HT-29 (cell line): ENCODE results near the gene ITPR2. TPM values are rescaled to one million over a fixed set of nuclear protein-coding genes. Genes with fewer than 3 reads are reported as not detected.
A peak's percentile ranks its signal among the peaks of the same experiment; 100 is the strongest.
"Not testable (repeated sequence)": the region's sequence is repeated elsewhere in the genome, so short reads cannot be mapped to it uniquely, and the experiment has no call there.

ENCODE experiments used
- DNase-seq: peaks from one replicate; pipeline ENCODE4 v3.0.0-alpha.2; 2015; ENCODE audit warnings: low spot score
- total RNA-seq: library from RNA; depleted of rRNA; stranded (reverse); fragments of >200 nt; shearing (Covaris generic); gene quantifications from 2 replicates; pipeline ENCODE4 v1.2.3, GENCODE V29; 2014

The ITPR2 gene
- total RNA-seq, 1 experiment from 2014 or later: 10.8 TPM

DNA sequence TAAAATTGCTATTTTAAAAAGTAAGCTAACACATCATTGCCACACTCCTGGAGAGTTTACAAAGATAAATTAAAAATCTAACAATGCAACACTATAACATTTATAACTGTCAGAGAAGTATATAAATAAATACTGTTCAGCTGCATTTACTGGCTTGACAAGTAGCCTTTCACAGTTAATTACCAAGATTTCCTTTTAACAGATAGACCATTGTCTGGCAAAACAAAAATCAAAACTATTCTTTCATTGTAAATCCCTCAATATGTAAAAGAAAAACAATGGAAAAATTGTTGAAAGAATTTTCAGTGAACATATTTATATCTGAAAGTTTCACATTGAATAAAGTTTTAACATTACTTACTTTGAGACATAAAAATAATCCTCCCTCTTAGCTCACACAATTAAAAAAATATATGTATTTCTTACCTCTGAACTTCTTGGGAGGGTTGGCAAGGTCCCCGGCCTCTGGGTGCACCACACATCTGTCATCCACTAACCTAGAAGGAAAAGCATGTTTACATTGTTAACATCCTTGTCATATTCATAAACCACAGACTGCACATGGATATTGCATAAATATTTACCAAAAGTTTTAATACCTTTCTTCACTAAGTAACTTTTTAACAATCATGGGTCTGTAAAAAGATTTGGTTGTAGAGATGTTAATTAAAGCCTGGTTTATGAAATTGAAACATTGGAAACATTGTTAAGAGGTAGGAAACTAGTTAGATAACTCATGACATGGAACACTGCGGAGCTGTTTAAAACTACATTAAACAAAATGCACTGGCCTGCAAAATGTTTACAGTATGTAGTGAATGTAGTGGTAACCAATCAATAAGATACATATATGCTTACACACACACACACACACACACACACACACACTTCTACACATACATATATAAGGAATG, 43.0 kb downstream of the ITPR2 start:
- peak; percentile 65 for DNase-seq

- DNase-seq: no peak
Observed at GRCh38 chr12:26786865-26787514, 46.0 kb downstream of the ITPR2 start.

- no peak for DNase-seq
Observed at GRCh38 chr12:26786491-26786864, 46.5 kb downstream of the ITPR2 start.

- DNase-seq: not testable (repeated sequence)
Observed at GRCh38 chr12:26783816-26784379, 49.1 kb downstream of the ITPR2 start.

GRCh38 chr12:26783131-26783526, 49.9 kb downstream of the ITPR2 start:
- no peak for DNase-seq

- DNase-seq: peak; percentile 25
Observed at GRCh38 chr12:26782372-26783130, 50.4 kb downstream of the ITPR2 start.

GRCh38 chr12:26780656-26781055, 52.3 kb downstream of the ITPR2 start:
- peak; percentile 44 for DNase-seq

GRCh38 chr12:26778173-26778775, 54.7 kb downstream of the ITPR2 start:
- DNase-seq: not testable (repeated sequence)

DNA sequence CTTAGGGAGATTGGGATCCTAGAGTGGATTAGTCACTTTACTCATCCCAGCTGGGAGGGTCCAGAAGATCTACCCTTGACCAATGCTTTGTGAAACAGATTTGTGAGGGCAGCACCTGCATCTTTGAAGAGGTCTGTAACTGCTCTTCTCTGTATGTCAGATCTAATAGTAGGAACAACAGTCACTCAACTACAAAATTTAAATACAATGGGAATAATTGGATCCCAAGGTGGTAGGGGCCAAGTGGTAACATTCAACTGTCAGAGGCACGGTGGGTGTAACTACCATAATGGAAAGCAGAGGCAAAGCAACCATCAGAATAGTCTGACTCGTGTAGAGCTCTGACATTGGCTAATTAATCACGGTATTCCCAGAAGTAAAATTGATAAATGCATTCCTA, 55.8 kb downstream of the ITPR2 start:
- DNase-seq: no peak

DNA sequence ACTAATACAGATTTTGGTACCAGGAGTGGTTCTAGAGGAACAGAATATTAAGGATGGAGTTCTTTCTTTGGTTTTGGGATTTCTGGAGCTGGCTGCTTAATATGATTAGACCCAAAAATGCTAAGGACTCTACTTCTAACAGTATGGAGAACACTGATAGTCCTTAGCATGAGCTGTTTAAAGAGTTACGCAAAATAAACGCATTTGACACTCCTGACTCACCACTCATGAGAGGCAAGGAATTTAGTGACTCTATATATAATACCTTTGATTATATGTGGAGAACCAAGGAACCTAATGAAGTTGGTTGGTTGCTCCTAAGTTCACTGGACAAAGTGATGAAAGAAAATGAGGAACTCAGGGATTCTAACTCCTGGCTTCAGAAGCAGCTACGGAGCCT, 57.0 kb downstream of the ITPR2 start:
- DNase-seq: not testable (repeated sequence)

DNA sequence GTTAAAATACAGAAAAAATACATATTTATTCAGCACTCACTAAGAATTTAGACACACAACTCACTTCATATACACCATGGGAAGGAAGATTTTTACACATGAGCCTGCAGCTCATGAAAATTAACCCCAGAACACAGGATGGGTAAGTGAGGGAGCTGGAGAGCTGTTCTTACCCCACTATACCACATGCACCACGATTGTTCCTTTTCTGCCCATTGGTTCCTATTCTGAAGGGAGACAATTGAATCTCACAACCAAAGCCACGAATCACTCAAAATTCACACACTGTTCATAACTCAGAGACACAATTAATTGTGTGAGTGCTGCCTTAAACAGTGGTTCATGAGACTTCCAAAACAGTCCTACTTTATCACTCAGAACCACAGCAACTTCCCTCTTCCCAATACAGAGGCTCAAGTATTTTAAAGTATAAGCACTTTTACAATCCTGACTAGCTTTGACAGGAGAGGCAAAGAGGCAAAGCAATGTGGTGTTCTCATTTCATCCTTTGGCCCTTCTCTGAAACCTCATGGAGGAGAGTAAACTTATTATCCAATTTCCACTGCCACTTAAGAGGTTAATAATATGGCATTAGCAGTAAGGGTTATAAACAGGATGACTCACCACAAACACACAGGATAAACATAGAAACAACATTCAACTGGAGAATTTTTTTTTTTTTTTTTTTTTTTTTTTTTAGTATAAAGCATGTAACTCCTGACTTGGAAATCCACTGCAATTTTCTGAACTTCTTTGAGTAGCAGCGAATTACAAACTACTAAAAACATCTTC, 59.5 kb downstream of the ITPR2 start:
- DNase-seq: no peak

GRCh38 chr12:26771861-26772260, 61.1 kb downstream of the ITPR2 start:
- no peak for DNase-seq

DNA sequence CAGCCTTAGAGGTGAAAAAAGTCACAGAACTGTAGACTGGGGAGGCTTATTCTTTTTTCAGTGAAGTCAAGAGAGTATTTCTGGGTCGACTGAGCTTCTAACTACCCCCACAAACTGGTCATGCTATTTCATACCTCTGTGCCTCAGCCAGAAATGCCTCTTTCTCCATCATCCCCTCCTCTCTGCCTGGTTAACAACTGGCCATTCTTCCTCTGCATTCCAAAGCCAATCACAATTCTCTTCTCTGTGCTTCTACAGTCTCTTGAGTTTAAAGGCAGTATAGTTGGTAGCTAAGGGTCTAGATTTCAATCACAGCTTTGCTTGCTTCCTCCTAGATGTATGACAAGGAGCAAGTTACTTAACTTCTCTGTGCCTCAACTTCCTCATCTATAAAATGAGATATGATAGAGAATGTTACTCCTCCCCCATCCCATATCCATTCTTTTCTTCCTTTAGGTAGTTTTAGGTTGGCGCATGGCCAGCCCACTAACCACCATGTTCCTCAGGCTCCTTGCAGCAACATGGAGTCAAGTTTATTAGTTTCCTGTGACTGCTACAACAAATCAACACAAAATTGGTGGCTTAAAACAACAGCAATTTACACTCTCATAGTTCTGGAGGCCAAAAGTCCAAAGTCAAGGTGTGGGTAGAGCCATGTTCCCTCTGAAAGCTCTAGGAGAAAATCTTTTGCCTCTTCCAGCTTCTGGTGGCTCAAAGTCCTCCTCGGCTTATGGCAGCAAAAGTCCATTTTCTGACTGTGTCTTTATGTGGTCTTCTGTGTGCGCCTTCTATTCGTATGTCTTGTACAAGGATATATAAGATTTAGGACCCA, 62.5 kb downstream of the ITPR2 start:
- peak; percentile 40 for DNase-seq

DNA sequence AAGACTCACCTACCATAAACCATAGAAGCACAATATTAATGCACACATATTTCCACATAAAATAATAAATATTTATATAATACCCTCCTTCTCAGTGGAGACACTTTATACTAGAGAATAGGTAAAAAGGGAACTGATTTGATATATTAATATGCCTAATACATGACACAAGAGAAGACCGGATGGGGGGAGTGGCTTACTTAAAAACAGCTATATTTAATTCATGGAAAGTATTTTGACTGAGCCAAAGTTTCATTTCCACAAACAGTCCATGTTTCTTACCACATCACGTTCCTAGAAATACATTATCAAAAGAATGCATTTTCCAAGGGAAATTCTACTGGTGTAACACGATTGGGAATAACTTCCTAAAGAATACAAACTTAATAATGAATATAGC, 63.4 kb downstream of the ITPR2 start:
- no peak for DNase-seq

DNA sequence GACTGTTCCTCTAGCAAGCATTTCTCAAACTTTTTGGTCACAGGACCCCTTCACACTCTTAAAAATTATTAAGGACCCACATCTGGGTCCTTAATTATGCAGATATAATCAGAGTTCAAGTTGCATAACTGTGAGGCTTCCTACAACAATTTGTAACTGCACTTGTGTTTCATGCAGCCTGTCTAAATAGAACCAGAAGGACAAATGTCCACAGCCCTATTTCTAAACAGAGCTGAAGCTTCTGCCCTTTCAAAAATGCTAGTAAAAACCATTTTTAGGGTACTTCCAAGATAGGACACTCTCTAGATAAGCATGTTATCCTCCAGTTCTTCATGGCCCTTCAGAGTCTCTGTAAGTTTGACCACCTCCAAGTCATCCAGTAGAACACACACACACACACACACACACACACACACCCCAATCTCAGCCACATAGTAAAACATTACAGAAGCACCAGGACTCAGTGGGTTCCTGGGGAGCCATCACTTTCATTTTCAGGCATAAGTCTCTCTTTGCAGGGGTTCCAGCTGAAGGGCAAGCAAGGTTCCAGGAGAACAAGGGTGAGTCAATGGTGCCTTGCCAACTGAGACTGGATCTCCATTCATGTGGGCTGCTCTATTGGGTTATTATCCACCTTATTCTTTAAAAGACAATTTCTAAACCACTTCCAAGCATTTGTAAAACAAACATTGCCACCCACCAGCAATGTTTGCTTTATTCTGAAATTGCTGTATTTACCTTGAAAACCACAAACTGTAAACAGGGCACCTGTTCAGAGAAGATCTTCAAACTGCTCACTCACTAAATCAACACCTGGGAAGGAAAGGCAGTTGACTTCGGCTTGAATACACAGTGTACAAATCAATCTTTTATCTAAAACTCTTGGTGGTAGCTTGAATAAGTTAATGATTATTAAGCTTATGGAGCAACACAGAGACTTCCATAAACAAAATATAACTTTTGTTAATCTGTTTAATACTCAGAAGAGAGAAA, 64.1 kb downstream of the ITPR2 start:
- DNase-seq: peak; percentile 93

DNA sequence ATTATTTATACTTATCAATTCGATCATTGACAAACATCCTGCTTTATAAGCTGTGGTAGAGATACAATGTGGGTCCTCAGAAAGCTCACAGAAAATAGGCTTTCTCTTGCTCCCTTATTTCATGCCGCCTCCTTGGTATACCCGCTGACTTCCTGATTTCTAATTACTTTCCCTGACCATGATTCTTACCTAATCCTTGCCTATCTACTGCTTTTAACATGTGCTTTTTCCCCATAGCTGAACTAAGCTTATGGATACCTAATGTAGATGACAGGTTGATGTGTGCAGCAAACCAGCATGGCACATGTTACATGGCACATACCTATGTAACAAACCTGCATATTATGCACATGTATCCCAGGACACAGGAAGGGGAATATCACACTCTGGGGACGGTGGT, 65.1 kb downstream of the ITPR2 start:
- DNase-seq: no peak

- peak; percentile 63 for DNase-seq
Observed at GRCh38 chr12:26767116-26767515, 65.9 kb downstream of the ITPR2 start.

GRCh38 chr12:26762186-26762585, 70.8 kb downstream of the ITPR2 start:
- no peak for DNase-seq
